ENCODE results near the gene EDRF1. TPM values are rescaled to one million over a fixed set of nuclear protein-coding genes. Genes with fewer than 3 reads are reported as not detected.

Gene EDRF1
- total RNA-seq, 1 experiment from 2014 or later: 19.9 TPM

DNA sequence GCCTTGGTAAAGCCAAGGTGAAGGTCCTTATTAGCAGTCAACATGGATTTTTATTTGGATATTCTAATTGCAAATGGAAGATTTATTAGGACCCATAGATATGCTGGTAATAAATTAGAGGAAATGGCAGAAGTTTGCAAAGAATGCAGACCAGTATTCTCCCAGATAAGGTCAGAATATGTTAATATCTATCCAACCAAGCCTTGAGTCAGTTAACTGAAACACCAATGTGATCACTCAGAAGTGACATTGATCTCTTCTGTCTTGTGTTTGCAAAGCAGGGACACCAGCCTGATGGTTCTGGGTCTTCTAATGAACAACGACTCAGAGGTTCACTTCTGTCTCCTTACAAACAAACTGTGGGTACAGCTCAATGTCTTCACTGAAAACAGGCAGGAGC is 82.1 kb downstream of the EDRF1 start:
- no peaks in the 10 kb centered on the region for H3K27me3 Mint-ChIP-seq (ENCODE audit: unreplicated experiment)
- H3K27ac Mint-ChIP-seq (ENCODE audit: unreplicated experiment): no peak overlapping the region
- CTCF ChIA-PET: no interaction called here
- H3K4me3 Mint-ChIP-seq (ENCODE audit: low read depth, unreplicated experiment): no peak overlapping the region
- no TSS peak for BruUV-seq (replicated peaks)
- peaks cover 9% of the 10 kb centered on the region for H3K36me3 Mint-ChIP-seq (ENCODE audit: insufficient read depth, unreplicated experiment)
- DNase-seq: no peak
- intact Hi-C loops (cut with micrococcal nuclease; ENCODE audit: unreplicated experiment): no loop called here
- no peak for TF ChIP-seq CTCF (IDR thresholded peaks at IDR 0.05; ENCODE audit: unreplicated experiment)
- H3K9me3 Mint-ChIP-seq (ENCODE audit: low read depth, unreplicated experiment): no peaks in the 10 kb centered on the region
- no peaks in the 10 kb centered on the region for H3K4me1 Mint-ChIP-seq (ENCODE audit: low read depth, unreplicated experiment)

- H3K36me3 Mint-ChIP-seq (ENCODE audit: insufficient read depth, unreplicated experiment): peaks cover 9% of the 10 kb centered on the region
- H3K4me3 Mint-ChIP-seq (ENCODE audit: low read depth, unreplicated experiment): no peak overlapping the region
- H3K4me1 Mint-ChIP-seq (ENCODE audit: low read depth, unreplicated experiment): no peaks in the 10 kb centered on the region
- DNase-seq: no peak
- no peaks in the 10 kb centered on the region for H3K9me3 Mint-ChIP-seq (ENCODE audit: low read depth, unreplicated experiment)
- no peak overlapping the region for H3K27ac Mint-ChIP-seq (ENCODE audit: unreplicated experiment)
- H3K27me3 Mint-ChIP-seq (ENCODE audit: unreplicated experiment): no peaks in the 10 kb centered on the region
- intact Hi-C loops (cut with micrococcal nuclease; ENCODE audit: unreplicated experiment): no loop called here
- CTCF ChIA-PET: no interaction called here
- TF ChIP-seq CTCF (IDR thresholded peaks at IDR 0.05; ENCODE audit: unreplicated experiment): no peak
- BruUV-seq (replicated peaks): no TSS peak
These were observed 82.6 kb downstream of the EDRF1 start for GRCh38 chr10:125802131-125802530.

GRCh38 chr10:125802739-125803138 is 83.2 kb downstream of the EDRF1 start:
- no peak overlapping the region for H3K27ac Mint-ChIP-seq (ENCODE audit: unreplicated experiment)
- H3K27me3 Mint-ChIP-seq (ENCODE audit: unreplicated experiment): no peaks in the 10 kb centered on the region
- BruUV-seq (replicated peaks): no TSS peak
- no peak for TF ChIP-seq CTCF (IDR thresholded peaks at IDR 0.05; ENCODE audit: unreplicated experiment)
- no peak for DNase-seq
- peaks cover 9% of the 10 kb centered on the region for H3K36me3 Mint-ChIP-seq (ENCODE audit: insufficient read depth, unreplicated experiment)
- CTCF ChIA-PET: interaction anchor here (0.6 kb wide), 1 partner anchor 65 kb away, joined by 5 read pairs; no protein-coding TSS in a partner anchor
- no peak overlapping the region for H3K4me3 Mint-ChIP-seq (ENCODE audit: low read depth, unreplicated experiment)
- intact Hi-C loops (cut with micrococcal nuclease; ENCODE audit: unreplicated experiment): no loop called here
- H3K9me3 Mint-ChIP-seq (ENCODE audit: low read depth, unreplicated experiment): no peaks in the 10 kb centered on the region
- no peaks in the 10 kb centered on the region for H3K4me1 Mint-ChIP-seq (ENCODE audit: low read depth, unreplicated experiment)

DNA sequence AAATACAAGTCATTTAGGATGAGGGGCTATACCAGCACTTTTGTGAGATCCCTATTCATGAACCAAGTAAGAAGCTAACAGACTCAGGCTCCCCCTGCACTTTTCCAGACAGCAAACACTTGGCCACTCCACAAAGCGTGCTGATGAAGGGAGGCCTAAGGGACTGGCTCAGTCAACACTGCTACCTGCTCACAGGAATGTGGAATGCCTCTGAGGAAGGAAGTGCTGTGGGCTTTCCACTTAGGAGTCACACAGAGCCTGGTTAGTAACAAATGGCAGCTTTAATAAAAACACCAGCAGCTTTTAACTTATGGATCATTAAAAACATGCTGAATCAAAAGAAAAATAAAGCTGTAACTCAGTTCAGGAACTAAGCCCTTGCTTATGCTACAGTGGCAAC is 88.5 kb downstream of the EDRF1 start:
- no peak for DNase-seq
- Mint-ChIP-seq H3K27me3 (ENCODE audit: unreplicated experiment) (no peaks in the 10 kb centered on the region), H3K4me1 (ENCODE audit: low read depth, unreplicated experiment) (no peaks in the 10 kb centered on the region), H3K36me3 (ENCODE audit: insufficient read depth, unreplicated experiment) (peaks cover 8% of the 10 kb centered on the region), H3K4me3 (ENCODE audit: low read depth, unreplicated experiment) (no peak overlapping the region), H3K9me3 (ENCODE audit: low read depth, unreplicated experiment) (peaks cover 2% of the 10 kb centered on the region), H3K27ac (ENCODE audit: unreplicated experiment) (no peak overlapping the region)
- CTCF ChIA-PET: no interaction called here
- BruUV-seq (replicated peaks): no TSS peak
- TF ChIP-seq CTCF (IDR thresholded peaks at IDR 0.05; ENCODE audit: unreplicated experiment): no peak
- intact Hi-C loops (cut with micrococcal nuclease; ENCODE audit: unreplicated experiment): no loop called here
